ENCODE results near the gene ITCH.

DNA sequence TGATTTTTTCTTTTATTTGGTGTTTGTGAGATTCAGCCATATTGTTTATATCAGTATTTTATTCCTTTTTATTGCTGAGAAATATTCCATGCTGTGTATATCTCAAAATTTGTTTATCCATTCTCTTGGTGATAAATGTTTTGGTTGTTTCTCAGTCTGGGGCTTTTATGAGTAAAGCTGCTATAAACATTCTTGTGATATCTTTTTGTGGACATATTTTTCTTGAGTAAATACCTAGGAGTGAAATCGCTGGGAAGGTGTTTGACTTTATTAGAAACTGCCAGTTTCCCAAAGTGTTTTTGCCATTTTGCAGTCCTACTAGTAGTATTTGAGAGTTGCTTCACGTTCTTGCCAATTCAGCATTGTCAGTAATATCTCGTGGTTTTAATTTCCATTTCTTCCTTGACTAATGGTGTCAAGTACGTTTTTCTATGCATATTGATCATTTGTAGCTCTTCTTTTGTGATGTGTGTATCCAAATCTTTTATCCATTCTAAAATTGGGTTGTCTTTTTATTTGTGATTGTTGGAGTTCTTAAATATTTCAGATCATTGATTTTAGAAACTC, 122.1 kb downstream of the ITCH start:
- TF ChIP-seq, protein P1, sequence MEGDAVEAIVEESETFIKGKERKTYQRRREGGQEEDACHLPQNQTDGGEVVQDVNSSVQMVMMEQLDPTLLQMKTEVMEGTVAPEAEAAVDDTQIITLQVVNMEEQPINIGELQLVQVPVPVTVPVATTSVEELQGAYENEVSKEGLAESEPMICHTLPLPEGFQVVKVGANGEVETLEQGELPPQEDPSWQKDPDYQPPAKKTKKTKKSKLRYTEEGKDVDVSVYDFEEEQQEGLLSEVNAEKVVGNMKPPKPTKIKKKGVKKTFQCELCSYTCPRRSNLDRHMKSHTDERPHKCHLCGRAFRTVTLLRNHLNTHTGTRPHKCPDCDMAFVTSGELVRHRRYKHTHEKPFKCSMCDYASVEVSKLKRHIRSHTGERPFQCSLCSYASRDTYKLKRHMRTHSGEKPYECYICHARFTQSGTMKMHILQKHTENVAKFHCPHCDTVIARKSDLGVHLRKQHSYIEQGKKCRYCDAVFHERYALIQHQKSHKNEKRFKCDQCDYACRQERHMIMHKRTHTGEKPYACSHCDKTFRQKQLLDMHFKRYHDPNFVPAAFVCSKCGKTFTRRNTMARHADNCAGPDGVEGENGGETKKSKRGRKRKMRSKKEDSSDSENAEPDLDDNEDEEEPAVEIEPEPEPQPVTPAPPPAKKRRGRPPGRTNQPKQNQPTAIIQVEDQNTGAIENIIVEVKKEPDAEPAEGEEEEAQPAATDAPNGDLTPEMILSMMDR (IDR thresholded peaks at IDR 0.05; ENCODE audit: insufficient read depth, low read length, poor library complexity, severe bottlenecking), result no peak
- no peak for TF ChIP-seq EZH2phosphoT487 (conservative IDR thresholded peaks at IDR 0.05; ENCODE audit: low read length)
